GM10266 (cell line): ENCODE results near the gene SYPL2.

Source experiments
- DNase-seq: peaks from one replicate; pipeline ENCODE4 v3.0.0; 2012; ENCODE audit errors: extremely low spot score
- TF ChIP-seq, protein P1 (sequence below): IDR thresholded peaks from 2 replicates; pipeline ENCODE4 v1.5.1; 2012; ENCODE audit warnings: mild to moderate bottlenecking, low read depth; ENCODE audit not compliant: control insufficient read depth, insufficient read depth; ENCODE audit errors: missing control alignments

Gene SYPL2

GRCh38 chr1:109479311-109479710 lies 13.0 kb downstream of the SYPL2 start:
- no peak for DNase-seq
- TF ChIP-seq, protein P1, sequence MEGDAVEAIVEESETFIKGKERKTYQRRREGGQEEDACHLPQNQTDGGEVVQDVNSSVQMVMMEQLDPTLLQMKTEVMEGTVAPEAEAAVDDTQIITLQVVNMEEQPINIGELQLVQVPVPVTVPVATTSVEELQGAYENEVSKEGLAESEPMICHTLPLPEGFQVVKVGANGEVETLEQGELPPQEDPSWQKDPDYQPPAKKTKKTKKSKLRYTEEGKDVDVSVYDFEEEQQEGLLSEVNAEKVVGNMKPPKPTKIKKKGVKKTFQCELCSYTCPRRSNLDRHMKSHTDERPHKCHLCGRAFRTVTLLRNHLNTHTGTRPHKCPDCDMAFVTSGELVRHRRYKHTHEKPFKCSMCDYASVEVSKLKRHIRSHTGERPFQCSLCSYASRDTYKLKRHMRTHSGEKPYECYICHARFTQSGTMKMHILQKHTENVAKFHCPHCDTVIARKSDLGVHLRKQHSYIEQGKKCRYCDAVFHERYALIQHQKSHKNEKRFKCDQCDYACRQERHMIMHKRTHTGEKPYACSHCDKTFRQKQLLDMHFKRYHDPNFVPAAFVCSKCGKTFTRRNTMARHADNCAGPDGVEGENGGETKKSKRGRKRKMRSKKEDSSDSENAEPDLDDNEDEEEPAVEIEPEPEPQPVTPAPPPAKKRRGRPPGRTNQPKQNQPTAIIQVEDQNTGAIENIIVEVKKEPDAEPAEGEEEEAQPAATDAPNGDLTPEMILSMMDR = no peak

GRCh38 chr1:109479901-109480300 lies 13.6 kb downstream of the SYPL2 start:
- no peak for DNase-seq
- TF ChIP-seq, protein P1 = no peak

DNA sequence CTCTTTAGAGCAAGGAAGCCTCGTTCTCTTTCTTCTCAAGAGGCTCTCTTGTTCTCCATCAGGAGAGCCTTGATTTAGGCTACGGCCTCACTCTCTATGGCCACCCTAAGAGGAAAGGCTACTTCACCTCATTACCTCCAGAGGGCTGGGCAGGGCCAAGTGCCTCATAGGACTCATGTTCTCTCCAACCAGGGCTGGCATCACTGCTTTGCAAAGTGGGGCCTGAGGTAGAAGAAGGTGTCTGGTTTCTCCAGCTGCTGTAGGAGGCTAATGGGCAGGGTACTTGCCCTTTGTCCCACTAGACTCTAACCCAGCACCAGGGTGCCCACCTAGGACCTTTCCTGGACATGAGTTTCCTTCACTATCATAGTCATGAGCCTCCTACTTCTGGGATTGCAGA lies 15.3 kb downstream of the SYPL2 start:
- TF ChIP-seq, protein P1 = no peak
- DNase-seq = no peak

DNA sequence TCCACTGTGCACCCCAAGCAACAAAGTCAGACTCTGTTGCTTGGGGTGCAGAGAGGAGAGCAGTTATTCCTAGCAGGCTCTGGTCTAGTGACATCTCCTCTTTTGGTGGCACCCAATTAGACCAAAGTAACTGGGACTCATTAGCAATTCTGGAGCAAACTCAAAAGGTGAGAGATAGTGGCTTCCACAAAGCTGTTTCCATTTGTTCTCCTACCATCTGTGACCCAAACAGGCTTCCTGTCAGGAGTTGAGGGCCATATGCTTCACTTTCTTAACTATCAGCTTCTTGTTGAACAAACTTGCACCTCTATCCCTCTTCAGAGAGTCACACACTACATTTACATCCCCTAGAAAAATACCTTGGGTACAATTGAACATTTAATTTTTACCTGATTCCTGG lies 15.9 kb downstream of the SYPL2 start:
- TF ChIP-seq, protein P1 = no peak
- DNase-seq = no peak

DNA sequence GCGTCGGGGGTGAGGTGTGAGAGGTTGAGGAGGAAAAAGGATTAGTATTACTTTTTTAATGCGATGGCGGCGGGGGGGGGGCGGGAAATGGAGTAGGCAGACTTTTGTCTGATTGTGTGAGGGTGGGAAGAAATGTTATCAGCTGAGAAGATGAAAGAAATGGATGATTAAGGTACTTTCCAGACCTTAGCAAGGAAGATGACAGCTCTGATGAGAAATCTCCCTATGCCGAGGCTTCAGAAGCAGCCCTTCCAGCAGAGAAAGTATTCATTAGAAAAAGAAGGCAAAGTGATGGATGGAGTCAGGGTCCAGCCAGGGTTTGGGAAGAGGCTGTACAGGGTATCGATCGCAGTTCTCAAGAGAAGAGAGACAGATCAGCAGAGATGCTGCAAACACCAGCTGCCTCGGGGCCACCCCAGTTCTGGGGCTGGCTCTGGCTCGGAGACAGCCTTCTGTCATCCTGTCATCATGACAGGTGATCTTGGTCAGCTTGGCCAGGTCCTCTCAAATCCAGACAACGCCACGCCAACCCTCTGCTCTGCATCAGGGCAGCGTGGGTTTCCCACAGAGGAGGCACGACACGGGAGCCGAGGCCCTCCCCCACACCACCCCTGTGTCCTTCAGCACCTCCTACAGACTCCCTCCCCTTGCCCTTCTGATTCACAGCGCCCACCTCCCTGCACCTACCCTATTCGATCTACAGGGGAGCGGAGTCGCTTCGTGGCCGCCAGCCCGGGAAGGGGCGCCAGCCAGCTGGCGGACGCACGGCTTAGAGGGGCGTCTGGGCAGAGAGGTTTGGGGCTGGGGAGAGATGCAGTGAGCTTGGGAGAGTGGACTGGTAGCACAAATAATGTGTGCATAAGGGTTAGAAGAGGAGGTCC lies 16.7 kb downstream of the SYPL2 start:
- TF ChIP-seq, protein P1 = no peak
- peak; percentile 43 for DNase-seq

GRCh38 chr1:109483672-109484518 lies 17.5 kb downstream of the SYPL2 start, which contains the start of gene ATXN7L2:
TSS of gene ATXN7L2 (plus strand) at chr1:109483905. CDS start at chr1:109483954, 49 bp downstream.
- TF ChIP-seq, protein P1 = no peak
- DNase-seq = peak; percentile 99
